Activated T-cell treated with anti-CD3 and anti-CD28 coated beads, Interleukin-2, amount 50 U/mL, for 48 hours (primary cell): ENCODE data around the gene CHMP1B.
"Not testable (repeated sequence)": the region's sequence is repeated elsewhere in the genome, so short reads cannot be mapped to it uniquely, and the experiment has no call there.

Experiments used
- DNase-seq, 2 experiments: peaks; one replicate each; pipeline ENCODE4 v3.0.0-alpha.2; 2020

CHMP1B gene

DNA sequence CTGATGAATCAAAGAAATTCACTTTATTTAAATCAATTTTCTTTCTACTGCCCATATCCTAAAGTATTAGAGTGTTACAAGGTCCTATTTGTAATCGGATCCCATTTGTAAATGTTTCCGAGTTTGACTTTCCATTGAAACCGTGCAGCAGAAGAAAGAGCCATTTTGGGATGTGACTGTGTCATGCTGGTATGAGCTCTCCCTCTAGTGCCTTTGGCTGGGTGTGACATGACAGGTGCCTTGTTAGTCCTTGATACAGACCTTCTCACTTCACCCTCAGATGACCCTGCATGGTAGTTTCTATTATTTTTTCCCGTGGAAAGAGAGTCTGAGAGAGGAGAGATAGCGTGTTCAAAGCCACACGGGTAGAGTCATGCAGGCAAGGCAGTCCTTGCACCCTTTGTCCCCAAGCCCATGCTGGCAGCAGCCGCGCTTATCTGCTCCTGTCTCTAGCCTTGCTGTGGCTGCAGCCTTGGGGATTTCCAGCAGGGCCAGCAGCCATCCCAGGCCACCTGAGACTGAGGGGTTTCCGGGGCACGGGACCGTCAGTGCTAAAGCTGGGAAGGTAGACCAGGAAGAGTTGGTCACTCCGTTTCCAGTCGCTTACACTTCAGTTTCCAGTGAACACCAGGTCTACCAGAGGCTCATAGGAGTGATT is 21.4 kb downstream of the CHMP1B start:
- DNase-seq, result no peak

DNA sequence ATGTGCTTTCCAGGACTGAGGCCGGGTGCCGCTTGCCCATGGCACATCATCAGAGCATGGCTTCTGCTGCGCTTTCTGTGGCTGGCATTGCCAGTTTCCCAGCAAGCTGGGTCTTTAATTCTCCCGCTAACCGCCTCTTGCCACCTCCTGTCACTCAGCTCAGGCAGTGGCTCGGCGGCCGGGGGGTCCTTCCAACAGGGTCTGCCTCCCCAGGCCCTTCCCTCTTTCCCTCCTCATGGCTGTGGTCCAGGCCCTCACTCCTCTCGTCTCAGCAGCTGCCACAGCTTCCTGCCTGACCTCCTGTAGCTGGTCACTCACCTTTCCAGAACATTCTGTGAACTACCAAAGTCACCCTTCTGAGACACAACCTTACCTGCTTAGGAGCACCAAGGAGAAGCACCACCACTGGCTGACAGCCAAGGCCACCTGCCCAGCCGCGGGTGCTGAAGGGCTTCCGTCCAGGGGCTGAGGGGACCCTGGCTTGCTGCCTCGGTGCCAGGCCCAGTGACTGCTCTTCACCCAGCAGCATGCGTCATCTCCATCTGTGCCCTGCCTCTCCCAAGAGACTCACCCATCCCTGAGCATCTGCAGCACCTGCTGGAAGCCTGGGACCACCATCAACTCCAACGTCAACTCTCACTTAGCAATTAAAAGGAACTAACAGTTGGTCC is 22.6 kb downstream of the CHMP1B start:
- no peak for DNase-seq

DNA sequence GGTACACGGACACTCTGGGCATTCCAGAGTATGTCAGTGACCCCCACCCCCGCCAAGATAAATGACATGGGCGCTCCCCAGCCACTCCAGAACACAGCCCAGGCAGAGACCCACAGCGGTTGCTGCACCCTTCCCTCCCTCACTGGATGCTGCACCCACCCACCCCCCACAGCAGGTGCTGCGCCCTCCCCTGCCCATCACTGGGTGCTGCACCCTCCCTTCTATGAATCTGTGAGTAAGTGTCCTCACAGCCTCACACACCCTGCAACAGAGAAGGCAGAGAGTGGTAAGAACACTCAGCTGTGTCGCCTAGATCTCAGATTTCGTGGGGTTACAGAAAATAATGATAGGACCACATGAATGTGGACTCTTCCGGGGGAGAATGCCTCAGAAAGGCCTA is 23.5 kb downstream of the CHMP1B start:
- DNase-seq, result no peak

- DNase-seq, result no peak
Observed at GRCh38 chr18:11877497-11878135, 26.4 kb downstream of the CHMP1B start.

- DNase-seq, result no peak
Observed at GRCh38 chr18:11880586-11881304, 29.5 kb downstream of the CHMP1B start.

DNA sequence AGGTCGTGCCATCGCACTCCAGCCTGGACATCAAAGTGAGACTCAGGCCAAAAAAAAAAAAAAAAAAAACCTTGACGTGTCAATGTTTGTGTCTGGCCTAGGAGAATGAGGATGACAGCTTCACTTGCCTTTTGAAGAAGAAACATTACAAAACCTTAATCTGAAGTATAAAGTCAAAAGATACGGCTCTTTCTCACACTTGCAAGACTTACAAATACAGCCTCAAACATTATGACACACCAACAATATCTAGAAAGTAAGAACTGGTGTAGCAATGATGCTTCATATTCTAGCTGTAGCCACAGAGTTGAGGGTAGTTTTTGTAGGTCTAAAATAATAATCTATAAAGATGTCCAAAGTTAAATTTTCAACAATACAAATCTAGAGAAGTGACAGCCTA is 31.4 kb downstream of the CHMP1B start:
- no peak for DNase-seq

DNA sequence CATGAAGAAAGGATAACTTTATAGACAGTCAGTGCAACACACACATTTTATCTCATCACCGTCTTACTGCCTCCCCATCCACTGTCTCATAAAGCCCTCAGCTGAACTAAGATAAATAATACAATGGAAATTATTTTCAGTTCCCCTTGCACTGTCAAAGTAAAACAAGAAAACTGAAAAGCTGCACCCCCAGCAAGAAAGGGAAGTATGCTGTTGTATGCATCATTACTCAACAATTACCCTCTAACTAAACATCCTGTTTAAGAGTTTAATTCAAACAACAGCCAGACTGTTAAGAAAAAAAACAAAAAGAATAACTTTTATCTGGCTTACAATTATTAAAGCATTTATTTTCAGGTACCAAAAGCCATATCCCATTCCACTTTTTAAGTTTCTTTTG is 31.9 kb downstream of the CHMP1B start:
- DNase-seq, result no peak

- DNase-seq, result no peak
Observed at GRCh38 chr18:11884396-11885030, 33.3 kb downstream of the CHMP1B start.

- no peak for DNase-seq
Observed at GRCh38 chr18:11885278-11885947, 34.2 kb downstream of the CHMP1B start.

DNA sequence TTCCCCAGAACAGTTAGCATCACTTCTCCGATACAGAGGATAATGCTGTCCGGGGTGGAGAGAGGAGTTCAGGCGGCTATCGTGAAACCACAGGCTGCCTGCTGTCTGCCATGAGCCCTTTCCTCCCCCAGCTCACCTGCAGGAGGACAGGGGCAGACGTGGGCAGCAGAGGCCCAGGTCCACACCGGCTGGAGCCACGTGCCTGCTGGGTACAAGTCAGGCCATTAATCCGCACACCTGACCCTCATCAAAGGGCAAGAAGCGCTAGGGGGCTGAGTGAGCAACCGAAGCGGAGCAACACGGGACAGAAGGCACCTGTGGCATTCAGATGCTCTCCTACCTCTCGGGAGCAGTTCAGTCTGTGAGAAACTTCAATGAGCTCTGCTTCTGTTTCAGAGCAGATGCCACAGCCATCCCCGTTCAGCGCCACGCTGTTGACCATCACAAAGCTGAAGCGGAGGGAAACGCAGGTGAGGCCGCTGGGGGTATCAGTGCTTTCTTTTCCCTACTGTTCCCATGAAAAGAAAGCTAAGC is 35.4 kb downstream of the CHMP1B start:
- DNase-seq, result no peak

- DNase-seq, result no peak
Observed at GRCh38 chr18:11887328-11888128, 36.3 kb downstream of the CHMP1B start.

DNA sequence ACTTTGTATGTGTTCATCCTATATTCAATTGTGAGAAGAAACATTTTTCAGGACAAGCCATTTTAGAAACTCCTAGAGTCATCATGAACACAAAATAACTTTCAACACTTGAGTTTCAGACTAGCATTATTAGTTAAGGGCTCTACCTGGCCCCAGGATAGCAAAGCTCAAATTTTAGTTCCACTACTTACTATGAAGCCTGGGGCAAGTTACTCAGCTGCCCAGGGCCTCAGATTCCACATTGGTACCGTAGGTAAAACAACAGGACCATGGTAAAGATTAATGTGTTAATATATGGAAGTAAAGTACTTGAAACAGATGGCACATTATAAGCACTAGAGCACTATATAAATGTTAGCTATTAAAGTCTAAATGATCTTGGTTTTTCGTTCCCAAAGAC is 37.5 kb downstream of the CHMP1B start:
- DNase-seq, result no peak

DNA sequence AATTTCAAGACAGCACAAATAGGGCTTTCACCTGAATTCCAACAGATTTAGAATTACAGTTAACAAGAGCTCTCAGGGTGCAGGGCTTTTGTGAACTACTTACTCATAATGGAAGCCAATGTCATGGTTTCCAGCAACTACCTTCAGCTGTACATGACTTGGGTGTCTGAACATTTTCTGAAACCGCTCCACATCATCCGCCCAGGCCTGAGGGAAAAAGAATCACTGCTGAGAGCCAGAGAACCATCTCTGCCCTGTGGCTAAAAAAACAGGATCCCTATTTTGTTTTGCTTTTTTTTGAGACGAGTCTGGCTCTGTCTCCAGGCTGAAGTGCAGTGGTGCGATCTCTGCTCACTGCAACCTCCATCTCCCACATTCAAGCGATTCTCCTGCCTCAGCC is 38.1 kb downstream of the CHMP1B start:
- DNase-seq, result no peak

GRCh38 chr18:11891737-11892136 is 40.5 kb downstream of the CHMP1B start:
- DNase-seq, result no peak

DNA sequence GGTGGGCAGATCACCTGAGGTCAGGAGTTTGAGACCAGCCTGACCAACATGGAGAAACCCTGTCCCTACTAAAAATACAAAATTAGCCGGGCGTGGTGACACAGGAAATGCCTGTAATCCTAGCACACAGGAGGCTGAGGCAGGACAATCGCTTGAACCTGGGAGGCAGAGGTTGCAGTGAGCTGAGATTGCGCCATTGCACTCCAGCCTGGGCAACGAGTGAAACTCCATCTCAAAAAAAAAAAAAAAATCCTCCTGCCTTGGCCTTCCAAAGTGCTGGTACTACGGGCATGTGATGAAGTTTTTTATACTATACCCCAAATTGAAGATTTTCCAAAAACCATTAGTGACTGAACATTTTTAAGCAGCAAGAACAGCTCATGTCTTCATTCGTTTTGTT is 41.2 kb downstream of the CHMP1B start:
- DNase-seq, result not testable (repeated sequence)

DNA sequence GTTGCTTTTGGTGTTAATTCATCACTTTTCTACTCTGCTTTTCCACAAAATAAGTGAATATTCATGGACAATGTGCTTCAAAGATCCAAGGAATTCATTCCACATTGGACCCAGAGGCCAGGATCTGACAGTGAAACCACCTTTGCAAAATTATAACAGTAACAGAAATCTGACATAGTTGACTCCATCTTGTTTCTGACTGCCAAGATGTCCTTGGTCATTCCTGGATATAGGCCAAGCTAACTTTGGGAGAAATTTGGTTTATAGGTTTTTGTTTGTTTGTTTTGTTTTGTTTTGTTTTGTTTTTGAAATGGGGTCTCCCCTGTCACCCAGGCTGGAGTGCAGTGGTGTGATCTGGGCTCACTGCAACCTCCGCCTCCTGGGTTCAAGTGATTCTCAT is 46.6 kb downstream of the CHMP1B start:
- no peak for DNase-seq

GRCh38 chr18:11899063-11899462 is 47.9 kb downstream of the CHMP1B start:
- DNase-seq, result no peak

DNA sequence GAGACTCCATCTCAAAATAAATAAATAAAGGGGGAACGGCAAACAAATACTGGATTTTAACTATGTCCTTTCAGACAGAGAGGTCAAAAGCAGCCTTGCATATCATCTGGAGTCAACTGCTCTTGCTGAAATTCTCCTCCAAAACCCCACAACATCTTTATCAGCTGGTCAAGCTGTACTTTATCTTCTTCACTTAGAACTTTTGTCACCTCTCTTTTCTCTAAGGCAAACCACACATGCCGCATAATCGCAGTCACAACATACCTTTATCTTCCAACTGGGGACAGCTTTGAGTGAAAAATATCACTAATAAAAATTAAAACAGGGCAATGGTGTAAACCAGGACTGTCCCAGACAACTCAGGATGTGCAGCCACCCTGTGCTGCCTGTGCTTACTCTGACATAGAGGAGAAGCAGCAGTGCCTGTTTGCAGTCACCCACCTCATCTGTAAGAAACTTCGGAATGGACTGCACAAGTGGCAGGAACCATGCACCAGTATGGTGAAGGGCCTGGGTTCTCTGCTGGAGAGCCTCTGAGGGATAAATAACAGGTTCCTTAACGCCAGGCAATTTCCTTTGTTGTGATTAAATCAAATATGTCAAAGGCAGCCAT is 50.7 kb downstream of the CHMP1B start:
- DNase-seq, result no peak

DNA sequence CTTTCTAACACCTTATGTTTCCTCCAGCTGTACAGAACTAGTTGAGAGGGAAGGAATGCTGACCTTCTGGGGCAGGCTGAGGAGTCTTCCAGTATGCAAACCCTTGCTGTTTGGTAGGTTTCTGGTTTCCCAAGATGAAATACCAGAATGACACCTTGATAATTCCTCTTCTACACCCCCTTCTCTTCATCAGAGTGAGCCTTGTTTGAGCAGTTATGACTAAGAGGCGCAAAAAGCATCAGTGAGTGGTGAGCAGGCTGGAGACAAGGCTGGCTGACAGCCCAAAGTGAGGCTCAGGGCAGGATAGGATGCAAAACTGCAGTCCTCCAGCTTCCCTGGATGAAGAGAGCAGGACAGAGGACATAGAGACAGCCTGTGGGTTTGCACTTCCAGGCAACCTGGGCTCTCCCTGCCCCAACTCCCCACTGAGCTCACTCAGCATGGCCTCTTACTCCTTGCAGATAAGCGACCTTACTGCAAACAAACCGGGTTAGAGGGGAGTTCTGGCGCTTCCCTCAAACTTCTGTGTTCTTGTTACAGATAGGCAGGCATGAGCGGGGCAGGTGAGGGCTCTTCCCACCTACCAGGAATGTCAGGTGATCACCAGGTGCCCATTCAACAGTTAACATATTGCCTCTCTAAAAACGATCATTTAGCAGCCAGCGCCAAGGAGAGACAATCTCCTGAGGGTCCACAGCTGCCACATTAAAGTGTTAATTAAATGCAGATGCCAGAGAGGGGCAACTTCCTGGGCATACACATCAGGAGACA is 51.5 kb downstream of the CHMP1B start:
- no peak for DNase-seq
